Bronchial epithelial cell (primary cell): ENCODE data around the gene C16orf74. TPM values are rescaled to one million over a fixed set of nuclear protein-coding genes. Genes with fewer than 3 reads are reported as not detected.

Source experiments
- DNase-seq: peaks from one replicate; pipeline ENCODE4 v3.0.0-alpha.2; 2010; ENCODE audit warnings: low read depth
- FAIRE-seq: peaks from 2 replicates; lab custom pipeline; 2011; peaks lifted over from hg19 to GRCh38; lab: Jason Lieb, UNC
- H3K27me3 ChIP-seq: 2 replicates; pipeline ENCODE4 v1.5.1; 2011; ENCODE audit warnings: low read length; ENCODE audit not compliant: control insufficient read depth, insufficient read depth
- H3K36me3 ChIP-seq: 2 replicates; pipeline ENCODE4 v1.5.1; 2011; ENCODE audit warnings: low read length; ENCODE audit not compliant: control insufficient read depth, insufficient read depth
- H3K4me3 ChIP-seq: 2 replicates; pipeline ENCODE4 v1.5.1; 2011; ENCODE audit warnings: mild to moderate bottlenecking, low read depth, low read length, control low read depth
- total RNA-seq: library from RNA; depleted of rRNA; stranded (reverse); fragments of >200 nt; gene quantifications from 2 replicates; pipeline ENCODE4 v1.2.1, GENCODE V29; 2014
- TF ChIP-seq, protein P1 (sequence below): IDR thresholded peaks from 2 replicates; pipeline ENCODE4 v1.5.1; 2011; ENCODE audit warnings: mild to moderate bottlenecking, moderate library complexity, low read length, control low read depth, inconsistent platforms; ENCODE audit not compliant: insufficient read depth, severe bottlenecking

C16orf74 gene
- total RNA-seq, 1 donor from 2014 or later, result 167 TPM

- TF ChIP-seq, protein P1, sequence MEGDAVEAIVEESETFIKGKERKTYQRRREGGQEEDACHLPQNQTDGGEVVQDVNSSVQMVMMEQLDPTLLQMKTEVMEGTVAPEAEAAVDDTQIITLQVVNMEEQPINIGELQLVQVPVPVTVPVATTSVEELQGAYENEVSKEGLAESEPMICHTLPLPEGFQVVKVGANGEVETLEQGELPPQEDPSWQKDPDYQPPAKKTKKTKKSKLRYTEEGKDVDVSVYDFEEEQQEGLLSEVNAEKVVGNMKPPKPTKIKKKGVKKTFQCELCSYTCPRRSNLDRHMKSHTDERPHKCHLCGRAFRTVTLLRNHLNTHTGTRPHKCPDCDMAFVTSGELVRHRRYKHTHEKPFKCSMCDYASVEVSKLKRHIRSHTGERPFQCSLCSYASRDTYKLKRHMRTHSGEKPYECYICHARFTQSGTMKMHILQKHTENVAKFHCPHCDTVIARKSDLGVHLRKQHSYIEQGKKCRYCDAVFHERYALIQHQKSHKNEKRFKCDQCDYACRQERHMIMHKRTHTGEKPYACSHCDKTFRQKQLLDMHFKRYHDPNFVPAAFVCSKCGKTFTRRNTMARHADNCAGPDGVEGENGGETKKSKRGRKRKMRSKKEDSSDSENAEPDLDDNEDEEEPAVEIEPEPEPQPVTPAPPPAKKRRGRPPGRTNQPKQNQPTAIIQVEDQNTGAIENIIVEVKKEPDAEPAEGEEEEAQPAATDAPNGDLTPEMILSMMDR, result no peak
- no peak overlapping the region for H3K4me3 ChIP-seq
- DNase-seq (no peak), FAIRE-seq (no peak)
- H3K36me3 ChIP-seq, result peaks cover 68% of the 10 kb centered on the region
- no peaks in the 10 kb centered on the region for H3K27me3 ChIP-seq
These were observed 92.2 kb downstream of the C16orf74 start for GRCh38 chr16:85658504-85659326.

- DNase-seq (no peak), FAIRE-seq (no peak)
- no peaks in the 10 kb centered on the region for H3K27me3 ChIP-seq
- no peak overlapping the region for H3K4me3 ChIP-seq
- TF ChIP-seq, protein P1, result no peak
- peaks cover 66% of the 10 kb centered on the region for H3K36me3 ChIP-seq
These were observed 92.9 kb downstream of the C16orf74 start for GRCh38 chr16:85657996-85658395.

Other genes with a start within 250 kb of the C16orf74 start
- 12.9 and 25.5 TPM in 2 replicates for gene GSE1, start 137.8 kb downstream of the C16orf74 start, total RNA-seq
- 0.26 and 2.0 TPM in 2 replicates for gene GINS2, start 62.1 kb downstream of the C16orf74 start, total RNA-seq
- gene EMC8, start 48.4 kb upstream of the C16orf74 start, total RNA-seq, result 22.8 and 26.3 TPM in 2 replicates
- gene COX4I1, start 48.6 kb upstream of the C16orf74 start, total RNA-seq, result 591 and 639 TPM in 2 replicates
- gene IRF8, start 148.1 kb upstream of the C16orf74 start, total RNA-seq, result not detected in 2 replicates